DND-41 (cell line): Measurements from ENCODE around the gene TSPAN2.

Source experiments
- ATAC-seq: fragments of 200-7000 bp; cut with Tn5 transposase; 3 replicates; pipeline ENCODE4 v1.9.1; 2021; ENCODE audit warnings: low read depth; ENCODE audit not compliant: insufficient read depth
- DNase-seq: peaks from one replicate; pipeline ENCODE4 v3.0.0-alpha.2; 2020
- H2AFZ ChIP-seq: 2 replicates; pipeline ENCODE4 v1.6.0; 2012; ENCODE audit warnings: low read depth, low read length
- H3K27ac ChIP-seq: 2 replicates; pipeline ENCODE4 v1.5.1; 2012; ENCODE audit warnings: low read length, inconsistent platforms
- H3K27me3 ChIP-seq: fragments of 200-600 bp; sonication (generic); 2 replicates; pipeline ENCODE4 v1.6.0; 2012; ENCODE audit warnings: low read length, mild to moderate bottlenecking, inconsistent platforms; ENCODE audit not compliant: insufficient read depth, poor library complexity
- H3K36me3 ChIP-seq: 2 replicates; pipeline ENCODE4 v1.5.1; 2012; ENCODE audit warnings: low read length, inconsistent platforms; ENCODE audit not compliant: insufficient read depth
- H3K4me1 ChIP-seq: 2 replicates; pipeline ENCODE4 v1.5.1; 2012; ENCODE audit warnings: mild to moderate bottlenecking, low read length; ENCODE audit not compliant: insufficient read depth
- H3K4me2 ChIP-seq: 2 replicates; pipeline ENCODE4 v1.6.0; 2012; ENCODE audit warnings: mild to moderate bottlenecking, moderate library complexity, low read length, inconsistent platforms; ENCODE audit not compliant: insufficient read depth
- H3K4me3 ChIP-seq, 2 experiments: fragments of 200-600 bp in 1 of 2; shearing (Covaris generic) in 1 of 2; 2 replicates each; pipeline ENCODE4 v1.5.1; 2012 to 2016; ENCODE audit warnings: inconsistent platforms in 2 of 2, low read length in 2 of 2, mild to moderate bottlenecking in 2 of 2, low read depth in 1 of 2, moderate library complexity in 1 of 2
- H3K79me2 ChIP-seq: 2 replicates; pipeline ENCODE4 v1.6.0; 2012; ENCODE audit warnings: low read length, inconsistent platforms; ENCODE audit not compliant: insufficient read depth
- H3K9ac ChIP-seq: 2 replicates; pipeline ENCODE4 v1.6.0; 2012; ENCODE audit warnings: low read depth, mild to moderate bottlenecking, inconsistent platforms, low read length, moderate library complexity
- H3K9me3 ChIP-seq: 2 replicates; pipeline ENCODE4 v1.5.1; 2012; ENCODE audit warnings: low read length, moderate library complexity, mild to moderate bottlenecking, inconsistent platforms; ENCODE audit not compliant: insufficient read depth, severe bottlenecking
- H4K20me1 ChIP-seq: 2 replicates; pipeline ENCODE4 v1.6.0; 2012; ENCODE audit warnings: low read length; ENCODE audit not compliant: insufficient read depth
- EZH2 ChIP-seq: IDR thresholded peaks from 3 replicates; pipeline ENCODE4 v1.6.1; 2012; ENCODE audit warnings: borderline replicate concordance, low read depth, mild to moderate bottlenecking, moderate library complexity, low read length, inconsistent platforms; ENCODE audit not compliant: severe bottlenecking
- TF ChIP-seq, protein P1 (sequence below): IDR thresholded peaks from 2 replicates; pipeline ENCODE4 v1.5.1; 2012; ENCODE audit warnings: borderline replicate concordance, low read length, moderate library complexity, mild to moderate bottlenecking; ENCODE audit not compliant: poor library complexity, severe bottlenecking; ENCODE audit errors: extremely low read depth

Gene TSPAN2

DNA sequence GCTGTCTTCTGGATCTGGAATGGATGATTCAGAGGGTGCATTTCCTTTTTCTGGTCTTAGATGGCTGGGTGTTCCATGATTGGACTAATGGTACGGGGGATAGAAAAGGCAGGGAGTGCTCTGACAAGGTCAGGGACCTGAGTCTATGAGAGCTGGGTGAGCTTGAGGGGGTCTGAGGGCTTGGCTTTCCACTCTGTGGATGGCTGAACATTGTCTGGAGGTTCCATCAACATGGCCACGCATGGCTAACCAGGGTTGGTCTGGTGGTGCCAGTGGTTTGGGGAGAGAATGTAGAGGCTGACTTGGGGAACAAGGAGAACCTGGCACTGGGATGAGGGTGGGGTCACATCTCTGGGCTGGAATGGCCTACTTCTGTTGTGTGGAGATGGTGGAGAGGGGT is 41.5 kb upstream of the TSPAN2 start:
- ATAC-seq (no peak), DNase-seq (no peak)
- Histone ChIP-seq H3K27me3 (no peaks in the 10 kb centered on the region), H3K9ac (no peak overlapping the region), H3K4me3 (no peak overlapping the region), H3K36me3 (no peaks in the 10 kb centered on the region), H3K4me2 (no peak overlapping the region), H3K27ac (no peak overlapping the region), H3K79me2 (no peaks in the 10 kb centered on the region), H2AFZ (no peak overlapping the region), H3K4me1 (no peaks in the 10 kb centered on the region), H3K9me3 (no peaks in the 10 kb centered on the region), H4K20me1 (no peaks in the 10 kb centered on the region)
- TF ChIP-seq, protein P1, sequence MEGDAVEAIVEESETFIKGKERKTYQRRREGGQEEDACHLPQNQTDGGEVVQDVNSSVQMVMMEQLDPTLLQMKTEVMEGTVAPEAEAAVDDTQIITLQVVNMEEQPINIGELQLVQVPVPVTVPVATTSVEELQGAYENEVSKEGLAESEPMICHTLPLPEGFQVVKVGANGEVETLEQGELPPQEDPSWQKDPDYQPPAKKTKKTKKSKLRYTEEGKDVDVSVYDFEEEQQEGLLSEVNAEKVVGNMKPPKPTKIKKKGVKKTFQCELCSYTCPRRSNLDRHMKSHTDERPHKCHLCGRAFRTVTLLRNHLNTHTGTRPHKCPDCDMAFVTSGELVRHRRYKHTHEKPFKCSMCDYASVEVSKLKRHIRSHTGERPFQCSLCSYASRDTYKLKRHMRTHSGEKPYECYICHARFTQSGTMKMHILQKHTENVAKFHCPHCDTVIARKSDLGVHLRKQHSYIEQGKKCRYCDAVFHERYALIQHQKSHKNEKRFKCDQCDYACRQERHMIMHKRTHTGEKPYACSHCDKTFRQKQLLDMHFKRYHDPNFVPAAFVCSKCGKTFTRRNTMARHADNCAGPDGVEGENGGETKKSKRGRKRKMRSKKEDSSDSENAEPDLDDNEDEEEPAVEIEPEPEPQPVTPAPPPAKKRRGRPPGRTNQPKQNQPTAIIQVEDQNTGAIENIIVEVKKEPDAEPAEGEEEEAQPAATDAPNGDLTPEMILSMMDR, result no peak
- TF ChIP-seq EZH2, result no peak

DNA sequence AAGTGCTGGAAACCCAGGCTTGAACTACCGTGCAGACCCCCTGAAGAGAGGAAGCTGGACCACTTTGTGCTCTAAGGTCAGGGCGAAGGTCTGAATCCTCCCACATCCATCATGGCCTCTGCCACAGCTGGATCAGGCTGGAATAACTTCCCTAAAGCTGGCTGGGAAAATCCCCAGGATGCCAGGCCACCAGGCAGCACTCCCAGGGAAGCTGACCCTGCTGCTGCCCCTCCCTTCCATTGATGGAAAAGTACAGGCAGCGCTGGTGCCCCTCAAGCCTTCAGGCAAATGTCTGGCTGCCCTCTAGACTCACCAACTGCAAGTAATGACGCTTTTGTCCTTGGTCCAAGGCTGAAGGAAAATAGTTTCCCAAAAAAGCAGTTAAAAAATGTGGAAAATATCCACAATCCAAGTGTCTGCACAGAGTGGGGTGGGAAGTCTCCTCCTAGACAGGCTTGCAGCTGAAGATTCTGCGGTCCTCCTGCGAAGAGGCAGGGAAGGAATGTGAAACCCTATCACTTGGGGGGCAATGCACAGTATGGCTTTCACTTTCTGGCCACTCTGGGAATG is 39.9 kb upstream of the TSPAN2 start:
- Histone ChIP-seq H3K4me2 (no peak overlapping the region), H2AFZ (no peak overlapping the region), H3K4me3 (no peak overlapping the region), H3K27ac (no peak overlapping the region), H3K9ac (no peak overlapping the region), H3K27me3 (no peaks in the 10 kb centered on the region), H3K36me3 (no peaks in the 10 kb centered on the region), H3K4me1 (no peaks in the 10 kb centered on the region), H3K79me2 (no peaks in the 10 kb centered on the region), H4K20me1 (no peaks in the 10 kb centered on the region), H3K9me3 (no peaks in the 10 kb centered on the region)
- ATAC-seq (no peak), DNase-seq (no peak)
- TF ChIP-seq, protein P1, result no peak
- no peak for TF ChIP-seq EZH2

DNA sequence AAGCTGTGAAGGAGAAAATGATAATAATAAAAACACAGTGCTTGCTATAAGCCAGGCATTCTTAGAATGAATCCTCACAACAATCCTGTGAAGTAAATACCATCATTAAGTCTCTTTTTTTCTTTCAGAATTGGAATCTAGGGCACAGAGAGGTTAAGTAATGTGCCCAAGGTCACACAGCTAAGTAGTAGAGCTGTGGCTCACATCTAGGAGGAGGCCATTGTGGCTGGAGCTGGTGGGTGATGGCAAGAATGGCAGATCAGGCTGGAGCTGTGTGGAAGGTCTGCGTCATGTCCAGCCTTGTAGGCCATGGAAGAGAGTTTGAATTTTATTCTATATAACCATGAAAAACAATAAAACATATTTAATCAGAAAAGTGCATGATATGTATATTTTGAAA is 38.2 kb upstream of the TSPAN2 start:
- Histone ChIP-seq H3K36me3 (no peaks in the 10 kb centered on the region), H3K9ac (no peak overlapping the region), H3K9me3 (peaks cover 4% of the 10 kb centered on the region), H4K20me1 (no peaks in the 10 kb centered on the region), H3K27ac (no peak overlapping the region), H3K4me2 (no peak overlapping the region), H3K4me1 (no peaks in the 10 kb centered on the region), H3K27me3 (no peaks in the 10 kb centered on the region), H3K4me3 (no peak overlapping the region), H2AFZ (no peak overlapping the region), H3K79me2 (no peaks in the 10 kb centered on the region)
- DNase-seq (no peak), ATAC-seq (no peak)
- TF ChIP-seq, protein P1, result no peak
- no peak for TF ChIP-seq EZH2

DNA sequence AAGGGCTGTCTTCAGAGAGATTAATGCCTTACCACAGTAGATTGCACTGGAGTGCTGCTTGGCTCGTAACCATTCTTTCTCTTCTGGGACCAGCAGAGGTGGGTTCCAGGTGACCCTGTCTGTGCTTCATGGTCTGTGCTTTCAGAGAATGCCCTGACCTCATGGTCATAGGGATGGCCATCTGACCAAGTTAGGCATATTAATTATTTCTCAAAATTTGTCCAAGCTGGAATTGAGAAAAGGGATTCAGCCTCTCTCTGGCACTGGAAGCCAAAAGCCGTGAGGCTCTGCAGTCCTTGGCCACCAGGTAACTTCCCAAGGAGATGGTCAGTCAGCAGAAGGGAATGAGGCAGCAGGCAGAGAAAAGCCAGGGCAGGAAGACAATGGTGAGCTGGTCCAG is 37.2 kb upstream of the TSPAN2 start:
- Histone ChIP-seq H2AFZ (no peak overlapping the region), H3K4me3 (no peak overlapping the region), H3K4me1 (no peaks in the 10 kb centered on the region), H3K9me3 (peaks cover 8% of the 10 kb centered on the region), H3K4me2 (no peak overlapping the region), H4K20me1 (no peaks in the 10 kb centered on the region), H3K27ac (no peak overlapping the region), H3K9ac (no peak overlapping the region), H3K79me2 (no peaks in the 10 kb centered on the region), H3K27me3 (no peaks in the 10 kb centered on the region), H3K36me3 (no peaks in the 10 kb centered on the region)
- TF ChIP-seq EZH2, result no peak
- TF ChIP-seq, protein P1, result no peak
- DNase-seq (no peak), ATAC-seq (no peak)
